HG03457 (cell line): ENCODE measurements around the gene DGKE.
A peak's percentile ranks its signal among the peaks of the same experiment; 100 is the strongest.

Experiments used
- ATAC-seq: cut with Tn5 transposase; IDR thresholded peaks from one replicate; pipeline ENCODE4 v1.9.1; 2021; ENCODE audit warnings: moderate number of reproducible peaks; ENCODE audit not compliant: unreplicated experiment

Gene DGKE

DNA sequence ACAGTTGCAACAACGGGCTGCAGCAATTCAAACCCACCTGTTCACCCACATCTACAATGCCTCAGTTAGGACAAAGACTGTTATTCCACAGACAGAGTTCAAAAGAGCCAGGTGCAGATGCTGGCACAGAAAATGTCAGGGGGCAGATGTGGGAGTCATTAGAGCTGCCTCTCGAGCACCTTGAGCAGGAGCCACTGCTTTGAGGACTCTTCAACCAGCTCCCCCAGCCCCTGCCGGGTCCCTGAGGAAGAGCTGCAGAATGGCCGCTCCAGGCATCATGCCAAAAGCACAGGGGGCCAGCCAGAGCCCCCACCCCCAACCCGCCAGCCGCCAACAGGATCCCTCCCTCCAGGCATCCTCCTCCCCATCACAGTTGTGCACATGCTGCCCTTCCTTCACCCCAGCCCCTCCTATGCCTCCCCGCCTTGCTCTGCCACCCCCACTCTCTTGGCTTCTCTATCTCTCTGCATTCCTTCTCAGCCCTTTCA is 21.0 kb upstream of the DGKE start:
- ATAC-seq, result no peak

DNA sequence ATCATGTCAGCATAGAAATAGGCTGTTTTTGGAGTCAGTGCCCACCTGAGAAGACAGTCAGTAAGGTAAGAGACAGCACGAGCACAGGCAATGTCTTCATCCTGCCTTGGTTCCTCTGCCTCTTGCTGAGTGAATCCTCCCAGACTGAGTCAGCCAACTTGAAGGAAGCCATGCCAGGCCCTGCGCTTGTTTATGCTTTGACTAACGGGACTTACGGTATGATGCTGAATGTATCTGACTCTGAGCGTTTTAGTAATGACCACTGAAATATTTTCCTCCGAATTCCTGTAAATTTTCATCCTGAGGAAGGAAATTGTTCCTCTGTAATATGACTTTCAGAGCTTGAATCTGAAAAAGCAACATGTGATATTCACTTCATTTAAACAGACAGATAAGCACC is 18.2 kb upstream of the DGKE start:
- ATAC-seq, result no peak

DNA sequence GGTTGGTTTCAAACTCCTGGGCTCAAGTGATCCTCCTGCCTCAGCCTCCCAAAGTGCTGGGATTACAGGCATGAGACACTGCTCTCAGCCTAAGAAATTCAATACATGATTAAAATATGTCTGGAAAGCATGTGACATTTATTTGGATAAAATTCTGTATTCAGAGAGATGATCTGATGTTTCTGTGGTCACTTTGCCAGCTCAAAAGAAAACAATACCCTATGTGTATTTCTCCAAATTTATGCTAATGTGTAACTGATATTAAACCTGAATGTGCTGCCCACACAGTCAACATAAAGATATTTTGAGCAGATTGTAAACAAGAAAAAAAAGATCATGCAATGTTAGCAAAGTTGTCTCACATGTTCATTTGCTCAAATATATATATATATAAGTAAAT is 16.9 kb upstream of the DGKE start:
- no peak for ATAC-seq

DNA sequence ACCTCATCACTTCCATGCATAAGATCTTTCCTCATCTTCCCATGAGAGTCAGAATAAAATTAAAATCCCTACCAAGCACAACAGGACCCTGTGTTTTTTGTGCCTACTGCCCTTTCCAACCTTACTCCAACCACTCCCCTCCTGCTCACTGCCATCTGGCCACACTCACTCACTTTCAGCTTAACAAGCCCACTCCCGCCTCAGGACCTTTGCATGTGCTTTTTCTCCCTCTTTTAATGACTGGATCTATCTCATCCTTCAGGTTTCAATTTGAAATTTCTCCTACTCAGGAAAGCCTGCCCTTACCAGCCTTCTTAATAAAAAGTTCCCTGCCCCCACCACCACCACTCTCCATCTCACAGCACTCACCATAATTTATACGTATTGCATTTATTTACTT is 14.9 kb upstream of the DGKE start:
- ATAC-seq, result no peak

DNA sequence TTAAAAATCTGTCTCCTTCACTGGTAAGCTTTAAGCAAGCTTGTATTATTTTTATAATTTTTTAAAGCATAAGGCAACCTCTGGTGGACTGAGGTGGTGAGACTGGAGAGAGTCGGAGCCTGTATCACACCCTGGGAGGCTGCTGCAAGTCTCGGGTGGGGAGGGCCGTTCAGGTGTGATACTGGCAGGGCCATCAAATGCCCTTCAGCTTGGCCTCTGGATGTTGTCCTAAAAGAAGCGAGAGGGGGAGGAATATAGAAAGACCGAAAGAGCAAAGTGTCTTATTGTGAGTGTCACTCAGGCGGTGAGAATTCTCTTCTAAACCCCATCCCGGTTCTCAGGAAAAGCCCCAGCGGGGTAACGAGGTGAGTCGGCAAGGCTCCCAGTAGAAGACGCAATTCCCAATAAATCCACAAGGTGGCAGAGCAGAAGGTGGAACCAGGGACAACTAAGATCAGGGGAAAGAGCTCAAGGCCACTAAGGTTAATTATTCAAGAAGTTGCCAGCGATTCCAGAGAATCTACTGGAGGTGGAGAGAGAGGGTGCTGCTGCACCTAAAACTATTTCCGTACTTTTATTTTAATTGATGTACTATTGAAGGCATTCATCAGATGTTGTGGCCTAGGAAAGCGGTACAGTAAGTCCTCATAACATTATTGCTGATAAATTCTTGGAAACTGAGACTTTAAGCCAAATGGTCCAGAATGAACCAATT is 14.4 kb upstream of the DGKE start:
- ATAC-seq, result peak; percentile 62

DNA sequence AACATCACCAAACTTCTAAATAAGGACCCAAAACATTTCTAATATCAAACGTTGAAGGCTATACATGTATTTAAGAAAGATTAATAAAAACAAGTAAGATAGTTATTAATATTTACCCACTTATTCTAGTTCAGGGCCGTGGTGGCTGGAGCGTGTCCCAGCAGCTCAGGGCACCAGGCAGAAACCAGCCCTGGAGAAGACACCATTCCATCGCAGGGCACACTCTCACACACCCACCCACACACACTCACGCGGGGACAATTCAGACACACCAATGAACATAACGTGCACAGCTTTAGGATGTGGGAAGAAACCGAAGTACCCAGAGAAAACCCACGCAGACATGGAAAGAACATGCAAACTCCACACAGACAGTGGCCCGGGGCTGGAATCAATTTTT is 13.7 kb upstream of the DGKE start:
- ATAC-seq, result no peak

DNA sequence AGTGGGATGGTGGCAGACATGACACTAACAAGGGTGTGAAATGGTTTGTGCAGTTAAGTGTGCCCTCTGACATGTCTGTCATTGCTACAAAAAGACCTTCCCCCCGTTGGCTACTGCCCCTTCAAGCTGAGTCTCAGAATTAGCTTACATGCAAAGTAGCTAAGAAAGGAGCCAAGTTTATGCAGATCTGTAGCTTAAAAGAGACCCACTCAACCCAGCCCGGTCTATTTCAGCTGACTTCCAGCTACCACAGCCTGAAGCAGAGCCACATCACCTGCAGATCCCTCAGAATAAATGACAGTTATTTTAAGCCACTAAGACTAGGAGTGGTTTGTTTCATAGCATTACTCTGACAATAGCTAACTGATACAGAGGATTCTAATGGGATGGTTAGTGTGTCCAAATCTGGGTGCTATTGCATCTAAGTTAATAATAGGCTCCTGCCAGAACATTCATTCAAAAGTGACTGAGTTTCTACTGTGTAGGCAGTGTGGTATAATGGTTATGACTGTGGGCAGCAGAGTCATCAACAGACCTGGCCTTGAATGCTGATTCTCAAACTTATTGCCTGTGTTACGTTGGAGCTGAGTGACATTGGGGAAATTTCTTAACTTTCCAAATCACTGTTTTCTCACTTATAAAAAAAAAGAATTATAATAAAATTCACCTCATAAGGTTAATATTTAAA is 12.0 kb upstream of the DGKE start:
- no peak for ATAC-seq

DNA sequence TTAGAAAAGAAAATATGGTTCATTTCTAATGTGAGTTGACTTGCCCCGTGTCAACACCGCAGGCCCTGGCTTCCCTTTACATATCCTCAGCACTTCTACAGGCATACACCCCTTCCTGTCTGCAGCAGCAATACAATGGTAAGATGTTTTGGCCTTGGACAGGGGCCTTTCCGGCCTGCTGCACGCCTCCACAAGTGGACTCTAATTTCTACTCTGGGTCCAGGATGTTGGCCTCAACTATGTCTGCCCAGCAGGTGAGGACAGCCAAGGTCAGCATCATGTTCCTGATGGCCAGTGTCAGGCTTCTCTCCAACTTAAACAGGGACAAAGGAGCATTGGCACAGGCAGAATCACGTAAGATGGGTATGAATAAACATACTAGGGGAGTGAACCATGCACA is 11.2 kb upstream of the DGKE start:
- ATAC-seq, result no peak

DNA sequence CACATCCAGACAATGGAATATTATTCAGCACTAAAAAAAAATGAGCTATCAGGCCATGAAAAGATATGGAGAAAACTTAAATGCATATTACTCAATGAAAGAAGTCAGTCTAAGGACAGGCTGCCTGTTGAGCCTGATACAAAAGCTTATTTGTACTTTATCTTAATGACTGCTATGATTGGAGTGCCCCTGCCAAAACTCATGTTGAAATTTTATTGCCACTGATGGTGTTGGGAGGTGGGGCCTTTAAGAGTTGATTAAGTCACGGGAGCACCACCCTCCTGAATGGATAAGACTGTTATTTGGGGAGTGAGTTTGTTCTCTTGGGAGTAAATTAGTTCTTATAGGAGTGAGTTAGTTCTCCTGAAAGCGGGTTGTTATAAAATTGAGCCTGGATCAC is 10.1 kb upstream of the DGKE start:
- ATAC-seq, result no peak

DNA sequence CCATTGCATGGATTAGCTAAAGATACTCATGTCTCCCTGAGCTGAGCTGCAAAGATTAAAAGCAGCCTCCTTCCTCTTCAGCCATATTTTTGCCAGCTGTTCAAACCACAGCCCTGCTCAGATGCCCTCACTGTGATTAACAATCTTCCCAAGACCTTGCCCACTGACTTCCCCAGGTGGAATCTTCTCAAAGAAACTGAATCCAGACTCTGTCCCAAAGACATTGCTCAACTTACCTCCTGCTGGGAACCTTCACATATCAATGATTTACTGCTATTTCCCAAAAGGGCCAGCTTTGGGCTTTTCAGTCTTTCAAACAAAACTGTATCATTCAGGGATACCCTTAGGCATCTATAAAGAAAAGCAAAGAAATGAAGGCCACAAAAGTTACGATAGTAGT is 9.4 kb upstream of the DGKE start:
- no peak for ATAC-seq

DNA sequence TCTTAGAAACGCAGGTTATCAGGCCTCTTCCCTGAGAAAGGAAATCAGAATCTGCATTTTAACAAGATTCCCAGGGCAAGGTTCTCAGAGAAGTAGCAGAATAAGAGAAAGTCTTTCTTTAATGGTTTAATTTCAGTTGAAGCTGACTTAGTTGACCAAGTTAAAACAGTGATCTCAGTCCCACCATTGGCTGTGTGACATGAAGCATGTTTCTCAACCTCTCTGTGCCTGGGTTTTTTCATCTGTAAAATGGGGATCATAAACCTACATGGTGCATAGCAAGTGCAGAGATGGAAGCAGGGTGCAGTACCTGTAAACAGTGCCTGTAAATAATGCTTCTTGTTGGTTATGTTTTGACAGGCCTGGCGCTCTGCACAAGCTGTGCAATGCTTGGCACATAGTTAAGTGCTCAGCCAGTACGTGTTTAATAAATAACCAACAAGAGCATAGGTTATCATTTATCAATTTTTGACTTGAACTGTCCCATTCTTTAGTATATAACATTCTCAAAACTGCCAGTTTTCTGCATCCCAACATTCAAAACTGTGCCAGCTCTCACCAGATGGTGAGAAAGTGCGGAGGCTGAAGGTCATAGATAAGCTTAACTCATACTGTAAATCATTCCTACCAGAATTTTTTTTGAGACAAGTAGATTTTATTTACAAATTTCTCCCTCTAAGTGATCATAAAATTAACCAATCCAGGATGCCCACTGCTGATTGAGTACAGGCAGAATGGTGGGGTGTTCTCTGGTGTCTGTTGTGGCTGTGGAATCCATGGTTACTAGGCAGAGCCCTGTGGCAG is 7.1 kb upstream of the DGKE start:
- ATAC-seq, result no peak

DNA sequence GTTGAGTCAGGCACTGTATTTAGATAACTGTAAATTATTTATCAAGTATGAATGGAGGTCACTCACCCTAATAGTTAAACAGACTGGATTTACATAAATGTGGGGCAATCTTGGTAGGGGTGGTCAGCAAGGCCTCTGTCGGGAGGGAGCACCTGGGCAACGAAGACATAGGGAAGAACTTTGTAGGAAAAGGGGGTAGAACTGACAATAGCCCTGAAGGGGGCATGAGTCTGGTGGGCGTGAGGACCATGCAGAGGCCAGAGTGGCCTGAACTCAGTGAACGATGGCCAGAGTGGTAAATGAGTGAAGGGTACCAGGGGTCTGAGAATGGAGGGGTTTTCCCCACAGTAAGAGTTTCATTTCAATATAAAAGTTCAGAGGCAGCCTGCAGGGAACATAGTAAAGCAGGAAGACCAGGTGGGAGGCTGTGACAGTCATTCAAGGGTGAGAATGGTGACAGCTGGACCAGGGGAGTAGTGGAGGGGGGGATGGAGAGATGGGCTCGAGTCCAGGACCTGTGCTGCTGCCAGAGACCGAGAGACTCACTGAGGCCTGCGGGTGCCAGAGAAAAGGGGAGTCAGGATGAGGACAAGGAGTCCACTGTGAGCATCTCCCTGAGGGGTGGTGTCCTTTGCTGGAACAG is 3.1 kb upstream of the DGKE start:
- ATAC-seq, result no peak

DNA sequence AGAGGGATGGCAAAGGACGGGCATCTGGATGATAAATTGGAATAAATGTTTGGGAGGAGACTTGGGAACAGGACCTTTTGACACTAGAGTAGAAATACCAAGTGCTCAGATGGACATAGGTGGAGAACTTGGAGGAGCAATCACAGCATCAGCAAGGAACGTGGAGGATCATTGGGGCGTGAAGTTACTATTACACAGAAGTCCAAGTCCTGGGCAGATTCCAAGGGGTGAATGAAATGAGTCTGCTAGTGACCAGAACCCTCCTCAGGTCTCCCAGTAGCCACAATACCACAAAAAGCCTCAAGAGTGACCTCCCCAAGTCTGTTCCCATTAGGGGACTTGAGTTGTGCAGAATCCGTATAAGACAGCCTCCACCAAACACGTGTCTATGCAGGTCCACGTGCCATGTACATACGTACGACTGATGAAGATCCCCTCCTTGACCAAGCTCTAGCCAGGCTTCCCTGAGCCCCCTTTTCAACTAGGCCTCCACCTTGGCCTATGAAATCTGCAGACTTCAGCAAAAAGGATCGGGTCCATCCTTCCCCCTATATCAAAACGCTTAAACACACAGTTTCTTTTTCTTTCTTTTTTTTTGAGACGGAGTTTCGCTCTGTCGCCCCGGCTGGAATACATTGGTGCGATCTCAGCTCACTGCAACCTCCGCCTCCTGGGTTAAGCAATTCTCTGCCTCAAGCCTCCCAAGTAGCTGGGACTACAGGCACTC is 2.4 kb upstream of the DGKE start:
- no peak for ATAC-seq

DNA sequence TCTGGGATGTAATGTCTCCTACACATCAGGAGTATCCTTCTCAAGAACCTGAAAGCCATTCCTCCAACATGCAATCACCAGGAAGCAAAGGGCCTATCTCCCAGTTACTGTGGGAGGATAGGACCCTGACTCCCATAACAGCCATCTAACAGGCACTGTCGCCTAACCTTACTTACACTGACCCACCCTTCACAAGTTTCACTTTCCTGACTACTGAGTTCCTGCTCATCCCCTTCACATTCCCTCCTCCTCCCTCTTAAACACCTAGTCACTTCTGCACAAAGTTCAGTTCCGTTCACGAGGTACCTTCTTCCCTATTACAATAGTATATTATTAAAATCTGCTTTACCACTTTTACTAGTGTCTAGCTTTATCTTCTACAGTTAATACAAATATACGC is 1.5 kb upstream of the DGKE start:
- ATAC-seq, result no peak

DNA sequence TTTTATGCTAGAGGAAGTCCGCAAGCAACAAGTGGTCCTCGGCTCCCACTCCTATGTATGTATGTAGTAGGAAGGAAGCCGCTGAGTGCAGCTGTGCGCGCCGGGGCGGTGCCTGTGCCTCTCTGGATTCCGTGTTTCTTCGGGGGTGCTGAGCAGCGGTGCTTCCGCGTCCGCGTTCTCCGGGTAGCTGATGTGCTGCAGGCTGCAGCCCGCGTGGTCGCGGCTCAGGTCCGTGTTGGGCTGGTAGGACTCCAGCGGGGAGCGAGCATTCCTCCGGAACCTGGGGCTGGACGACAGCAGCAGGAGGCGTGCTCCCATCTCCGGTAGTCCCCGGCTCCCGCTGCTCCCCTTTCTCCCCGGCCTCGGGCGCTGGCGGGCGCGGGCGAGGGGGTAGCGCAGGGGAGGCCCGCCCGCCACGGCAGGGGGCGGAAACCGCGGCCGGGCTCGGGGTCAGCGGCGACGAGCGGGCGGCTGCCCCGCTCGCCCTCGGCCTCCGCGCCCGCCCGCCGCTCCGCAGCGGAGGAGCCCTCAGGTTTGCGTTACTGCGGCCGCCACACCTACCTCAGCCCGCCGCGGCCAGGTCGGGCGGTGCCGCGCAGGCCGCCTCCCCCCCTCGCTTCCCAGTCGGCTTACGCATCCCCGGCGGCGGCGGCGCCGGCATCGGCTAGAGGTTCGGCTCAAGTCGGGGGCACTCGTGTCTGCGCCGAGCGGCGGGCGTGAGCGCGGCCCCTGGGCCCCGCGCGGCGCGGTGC is 718 bp upstream of the DGKE start:
- ATAC-seq, result peak; percentile 31

DNA sequence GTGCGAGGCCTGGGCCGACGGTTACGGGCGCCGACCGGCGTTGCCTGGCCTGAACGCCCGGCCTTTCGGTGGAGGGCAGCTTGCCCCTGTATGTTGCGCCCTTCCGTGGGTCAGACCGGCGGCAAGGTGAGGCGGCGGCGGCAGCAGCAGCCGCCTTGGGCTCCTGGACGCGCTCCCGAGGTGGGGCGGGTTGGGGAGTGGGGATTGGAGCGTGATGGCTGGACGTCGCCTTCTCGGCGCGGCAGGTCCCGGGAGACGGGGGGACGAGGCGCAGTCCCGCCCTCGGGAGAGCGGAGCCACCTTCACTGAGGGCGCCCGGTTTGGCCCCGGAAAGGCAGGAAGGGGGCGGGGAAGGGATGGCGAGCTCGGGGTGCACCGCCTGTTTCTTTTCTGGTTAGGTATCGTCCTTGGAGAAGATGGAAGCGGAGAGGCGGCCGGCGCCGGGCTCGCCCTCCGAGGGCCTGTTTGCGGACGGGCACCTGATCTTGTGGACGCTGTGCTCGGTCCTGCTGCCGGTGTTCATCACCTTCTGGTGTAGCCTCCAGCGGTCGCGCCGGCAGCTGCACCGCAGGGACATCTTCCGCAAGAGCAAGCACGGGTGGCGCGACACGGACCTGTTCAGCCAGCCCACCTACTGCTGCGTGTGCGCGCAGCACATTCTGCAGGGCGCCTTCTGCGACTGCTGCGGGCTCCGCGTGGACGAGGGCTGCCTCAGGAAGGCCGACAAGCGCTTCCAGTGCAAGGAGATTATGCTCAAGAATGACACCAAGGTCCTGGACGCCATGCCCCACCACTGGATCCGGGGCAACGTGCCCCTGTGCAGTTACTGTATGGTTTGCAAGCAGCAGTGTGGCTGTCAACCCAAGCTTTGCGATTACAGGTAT is 671 bp downstream of the DGKE start:
- ATAC-seq, result peak; percentile 27

DNA sequence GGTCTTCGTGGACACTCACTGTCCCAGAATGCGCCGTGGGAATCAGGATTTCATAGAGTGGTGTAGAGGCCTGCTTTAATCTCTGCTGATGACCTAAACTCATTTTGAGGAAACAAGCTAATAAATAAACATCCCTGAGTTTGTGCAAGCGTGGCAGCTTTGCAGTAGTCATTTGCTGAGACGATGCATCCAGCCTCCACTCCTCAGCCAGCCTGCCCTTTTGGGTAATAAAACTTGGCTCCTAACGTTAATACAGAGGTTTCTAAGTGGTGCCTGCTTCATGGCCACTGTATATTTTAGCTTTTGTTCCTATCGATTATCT is 1.3 kb downstream of the DGKE start:
- ATAC-seq, result no peak

DNA sequence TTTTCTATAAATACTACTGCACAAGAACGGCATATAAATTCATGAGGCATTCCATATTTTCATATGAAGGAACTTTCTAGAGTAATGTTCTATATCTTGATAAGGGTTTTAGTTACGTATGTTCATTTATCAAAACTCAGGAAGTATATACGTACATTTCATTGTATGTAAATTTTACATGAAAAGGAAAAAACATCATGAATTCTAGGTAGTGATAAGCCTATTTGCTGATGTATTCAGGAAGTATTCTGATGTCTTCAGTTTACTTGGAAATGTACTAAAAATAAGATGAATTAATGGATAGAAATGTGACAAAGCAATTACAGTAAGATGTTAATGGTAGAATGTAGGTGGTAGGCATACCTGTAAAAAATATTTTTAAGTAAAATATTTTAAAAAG is 4.7 kb downstream of the DGKE start:
- ATAC-seq, result no peak

DNA sequence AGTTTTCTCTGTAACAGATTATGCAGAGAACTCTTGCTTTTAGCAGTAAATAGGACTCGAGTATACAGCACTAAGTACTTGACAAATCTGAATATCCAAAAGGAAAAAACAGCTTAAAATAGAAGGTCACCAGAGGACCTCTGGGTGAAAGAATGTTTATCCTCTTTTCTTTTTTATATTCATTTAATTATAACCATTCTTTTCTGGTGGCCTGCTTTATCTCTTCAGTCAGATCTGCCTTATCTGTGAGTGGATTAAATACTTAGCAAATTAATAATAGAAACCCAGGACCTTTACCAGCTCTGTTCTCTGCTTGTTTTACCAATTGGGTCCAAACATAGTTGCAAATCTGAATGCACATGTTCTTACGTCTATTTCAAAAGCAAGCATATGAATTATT is 8.6 kb downstream of the DGKE start:
- no peak for ATAC-seq
